Astrocyte (in vitro differentiated cells and primary cell): ENCODE results near the gene PRR36.
"Not testable (repeated sequence)": the region's sequence is repeated elsewhere in the genome, so short reads cannot be mapped to it uniquely, and the experiment has no call there.

Experiments used
- EZH2 ChIP-seq: IDR thresholded peaks from 2 replicates; pipeline ENCODE4 v1.6.1; 2012; ENCODE audit warnings: mild to moderate bottlenecking, low read length, inconsistent platforms; ENCODE audit not compliant: insufficient read depth
- TF ChIP-seq, protein P1 (sequence below): IDR thresholded peaks from 2 replicates; pipeline ENCODE4 v1.5.1; 2011; ENCODE audit warnings: low read depth, mild to moderate bottlenecking, inconsistent platforms, low read length, moderate library complexity; ENCODE audit not compliant: insufficient read depth

GRCh38 chr19:7893362-7894101 is 19.3 kb upstream of the PRR36 start:
- TF ChIP-seq, protein P1, sequence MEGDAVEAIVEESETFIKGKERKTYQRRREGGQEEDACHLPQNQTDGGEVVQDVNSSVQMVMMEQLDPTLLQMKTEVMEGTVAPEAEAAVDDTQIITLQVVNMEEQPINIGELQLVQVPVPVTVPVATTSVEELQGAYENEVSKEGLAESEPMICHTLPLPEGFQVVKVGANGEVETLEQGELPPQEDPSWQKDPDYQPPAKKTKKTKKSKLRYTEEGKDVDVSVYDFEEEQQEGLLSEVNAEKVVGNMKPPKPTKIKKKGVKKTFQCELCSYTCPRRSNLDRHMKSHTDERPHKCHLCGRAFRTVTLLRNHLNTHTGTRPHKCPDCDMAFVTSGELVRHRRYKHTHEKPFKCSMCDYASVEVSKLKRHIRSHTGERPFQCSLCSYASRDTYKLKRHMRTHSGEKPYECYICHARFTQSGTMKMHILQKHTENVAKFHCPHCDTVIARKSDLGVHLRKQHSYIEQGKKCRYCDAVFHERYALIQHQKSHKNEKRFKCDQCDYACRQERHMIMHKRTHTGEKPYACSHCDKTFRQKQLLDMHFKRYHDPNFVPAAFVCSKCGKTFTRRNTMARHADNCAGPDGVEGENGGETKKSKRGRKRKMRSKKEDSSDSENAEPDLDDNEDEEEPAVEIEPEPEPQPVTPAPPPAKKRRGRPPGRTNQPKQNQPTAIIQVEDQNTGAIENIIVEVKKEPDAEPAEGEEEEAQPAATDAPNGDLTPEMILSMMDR: not testable (repeated sequence)
- not testable (repeated sequence) for TF ChIP-seq EZH2
